HEK293 (cell line): Measurements from ENCODE around the gene YY1AP1.
"Not testable (repeated sequence)": the region's sequence is repeated elsewhere in the genome, so short reads cannot be mapped to it uniquely, and the experiment has no call there.

ENCODE experiments used
- CTCF ChIP-seq: fragments of 450-650 bp; formaldehyde crosslinking; IDR thresholded peaks from 2 replicates; pipeline ENCODE4 v1.5.1; 2016; ENCODE audit warnings: missing biosample characterization, missing genetic modification characterization
- SP2 ChIP-seq: fragments of 450-650 bp; formaldehyde crosslinking; IDR thresholded peaks from 2 replicates; pipeline ENCODE4 v1.5.1; 2016; ENCODE audit warnings: missing biosample characterization, missing genetic modification characterization
- ZBTB21 ChIP-seq: fragments of 450-650 bp; formaldehyde crosslinking; IDR thresholded peaks from 2 replicates; pipeline ENCODE4 v1.5.1; 2017; ENCODE audit warnings: missing biosample characterization, missing genetic modification characterization

DNA sequence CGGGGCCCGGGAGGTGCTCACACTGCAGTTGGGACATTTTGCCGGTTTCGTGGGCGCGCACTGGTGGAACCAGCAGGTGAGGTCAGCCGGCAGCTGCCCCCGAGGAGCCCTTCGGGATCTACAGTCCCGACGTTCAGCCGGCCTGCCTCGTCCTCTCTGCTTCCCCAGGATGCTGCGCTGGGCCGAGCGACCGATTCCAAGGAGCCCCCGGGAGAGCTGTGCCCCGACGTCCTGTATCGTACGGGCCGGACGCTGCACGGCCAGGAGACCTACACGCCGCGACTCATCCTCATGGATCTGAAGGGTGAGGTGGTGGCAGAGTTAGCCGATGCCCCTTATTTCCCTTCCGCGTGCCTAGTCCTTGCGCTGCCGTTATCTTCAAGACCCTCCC, 78.3 kb downstream of the YY1AP1 start:
- TF ChIP-seq CTCF, SP2, ZBTB21 (tag by site-specific recombination): not testable (repeated sequence)
